IMR-90 (cell line): ENCODE results near the gene MAST3.

Source experiments
- RFX5 ChIP-seq: IDR thresholded peaks from 2 replicates; pipeline ENCODE4 v1.8.0; 2012; ENCODE audit warnings: low read depth, mild to moderate bottlenecking, low read length, moderate library complexity
- TF ChIP-seq, protein P1 (sequence below): conservative IDR thresholded peaks from 2 replicates; pipeline ENCODE4 v1.5.1; 2012; ENCODE audit warnings: mild to moderate bottlenecking, low read depth, low read length, improper control_type of control experiment

DNA sequence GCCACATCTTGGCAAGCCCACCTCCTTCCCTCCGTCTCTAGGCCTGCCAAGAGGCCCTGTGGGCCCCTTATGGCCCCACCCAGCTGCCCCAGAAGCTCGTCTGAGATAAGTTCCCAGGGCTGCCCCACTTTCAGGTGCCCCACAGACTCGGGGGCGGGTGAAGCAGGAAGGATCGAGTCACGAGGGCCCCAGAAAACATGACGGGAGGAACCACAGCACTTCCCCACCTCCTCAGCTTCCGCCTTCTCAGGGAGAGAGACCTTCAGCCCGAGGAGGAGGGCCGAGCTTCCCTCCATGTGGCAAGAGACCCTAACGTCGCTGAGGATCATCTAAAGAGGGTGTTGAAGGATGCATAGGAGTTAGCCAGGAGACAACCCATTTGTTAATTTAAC, 6.4 kb upstream of the MAST3 start:
- TF ChIP-seq, protein P1, sequence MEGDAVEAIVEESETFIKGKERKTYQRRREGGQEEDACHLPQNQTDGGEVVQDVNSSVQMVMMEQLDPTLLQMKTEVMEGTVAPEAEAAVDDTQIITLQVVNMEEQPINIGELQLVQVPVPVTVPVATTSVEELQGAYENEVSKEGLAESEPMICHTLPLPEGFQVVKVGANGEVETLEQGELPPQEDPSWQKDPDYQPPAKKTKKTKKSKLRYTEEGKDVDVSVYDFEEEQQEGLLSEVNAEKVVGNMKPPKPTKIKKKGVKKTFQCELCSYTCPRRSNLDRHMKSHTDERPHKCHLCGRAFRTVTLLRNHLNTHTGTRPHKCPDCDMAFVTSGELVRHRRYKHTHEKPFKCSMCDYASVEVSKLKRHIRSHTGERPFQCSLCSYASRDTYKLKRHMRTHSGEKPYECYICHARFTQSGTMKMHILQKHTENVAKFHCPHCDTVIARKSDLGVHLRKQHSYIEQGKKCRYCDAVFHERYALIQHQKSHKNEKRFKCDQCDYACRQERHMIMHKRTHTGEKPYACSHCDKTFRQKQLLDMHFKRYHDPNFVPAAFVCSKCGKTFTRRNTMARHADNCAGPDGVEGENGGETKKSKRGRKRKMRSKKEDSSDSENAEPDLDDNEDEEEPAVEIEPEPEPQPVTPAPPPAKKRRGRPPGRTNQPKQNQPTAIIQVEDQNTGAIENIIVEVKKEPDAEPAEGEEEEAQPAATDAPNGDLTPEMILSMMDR, result no peak
- no peak for TF ChIP-seq RFX5
